Endothelial cell of umbilical vein (primary cell): ENCODE measurements around the gene CNTNAP2. TPM values are rescaled to one million over a fixed set of nuclear protein-coding genes. Genes with fewer than 3 reads are reported as not detected.

Experiments used
- BruUV-seq: library from RNA; stranded (reverse); fragments of 400-500 nt; replicated peaks from 2 replicates; lab custom pipeline; 2021; lab: Mats Ljungman, UMichigan
- CTCF ChIA-PET: fragments of 300-600, 350-600 bp; sonication (Branson Sonifier 250); formaldehyde crosslinking; loops from one replicate; lab custom pipeline; 2021; ENCODE audit warnings: antibody characterized with exemption, inconsistent platforms; lab: Charles Lee
- POLR2A ChIA-PET: fragments of 300-600, 350-600 bp; sonication (Branson Sonifier 250); formaldehyde crosslinking; loops from one replicate; lab custom pipeline; 2021; ENCODE audit warnings: antibody characterized with exemption, inconsistent platforms; lab: Charles Lee
- DNase-seq: peaks from one replicate; pipeline ENCODE4 v3.0.0-alpha.2; 2011; ENCODE audit warnings: low read depth, low spot score
- FAIRE-seq: peaks from 2 replicates; lab custom pipeline; 2011; peaks lifted over from hg19 to GRCh38; lab: Jason Lieb, UNC
- H2AFZ ChIP-seq: 2 replicates; pipeline ENCODE4 v1.6.0; 2012; ENCODE audit warnings: low read depth, low read length, control low read depth, inconsistent platforms
- H3K27ac ChIP-seq: 2 replicates; pipeline ENCODE4 v1.5.1; 2011; ENCODE audit warnings: low read depth, mild to moderate bottlenecking, control low read depth, low read length, moderate library complexity; ENCODE audit not compliant: insufficient read depth
- H3K27me3 ChIP-seq, 2 experiments: 2 replicates each; pipeline versions ENCODE4 v1.6.0 to v1.6.1; 2011; ENCODE audit warnings: low read length in 2 of 2, mixed read lengths in 1 of 2; ENCODE audit not compliant: control insufficient read depth in 2 of 2, insufficient read depth in 2 of 2
- H3K36me3 ChIP-seq, 2 experiments: 2 replicates in 1 of 2; 3 replicates in 1 of 2; pipeline ENCODE4 v1.5.1; 2011; ENCODE audit warnings: low read length in 2 of 2, mild to moderate bottlenecking in 1 of 2, moderate library complexity in 1 of 2; ENCODE audit not compliant: control insufficient read depth in 2 of 2, insufficient read depth in 2 of 2; ENCODE audit errors: extremely low read depth in 1 of 2
- H3K4me1 ChIP-seq: 3 replicates; pipeline ENCODE4 v1.5.1; 2011; ENCODE audit warnings: mild to moderate bottlenecking, low read length; ENCODE audit not compliant: control insufficient read depth, insufficient read depth; ENCODE audit errors: extremely low read depth
- H3K4me2 ChIP-seq: 2 replicates; pipeline ENCODE4 v1.6.1; 2011; ENCODE audit warnings: low read length, control low read depth, mixed read lengths; ENCODE audit not compliant: insufficient read depth
- H3K4me3 ChIP-seq, 3 experiments: fragments of 200-600 bp in 1 of 3; sonication (generic), shearing (Covaris generic) in 1 of 3; replicated peaks in 1 of 3; 2 replicates each; pipeline ENCODE4 v1.5.1; 2011 to 2016; ENCODE audit warnings: control low read depth in 3 of 3, low read length in 3 of 3, mild to moderate bottlenecking in 2 of 3, inconsistent platforms in 1 of 3, low read depth in 1 of 3, moderate library complexity in 1 of 3; ENCODE audit not compliant: insufficient read depth in 1 of 3
- H3K79me2 ChIP-seq: 2 replicates; pipeline ENCODE4 v1.6.0; 2012; ENCODE audit warnings: low read length, inconsistent platforms; ENCODE audit not compliant: control insufficient read depth, insufficient read depth
- H3K9ac ChIP-seq: replicated peaks from 2 replicates; pipeline ENCODE3; 2011; ENCODE audit warnings: low read length, control low read depth; ENCODE audit not compliant: insufficient read depth; ENCODE audit errors: extremely low read depth
- H3K9me1 ChIP-seq: replicated peaks from 3 replicates; pipeline ENCODE4 v1.6.0; 2011; ENCODE audit warnings: mild to moderate bottlenecking, low read length; ENCODE audit not compliant: control insufficient read depth, insufficient read depth; ENCODE audit errors: extremely low read depth
- H3K9me3 ChIP-seq: replicated peaks from 2 replicates; pipeline ENCODE4 v1.5.1; 2012; ENCODE audit warnings: low read length, inconsistent platforms; ENCODE audit not compliant: control insufficient read depth, insufficient read depth
- H4K20me1 ChIP-seq: replicated peaks from 2 replicates; pipeline ENCODE3; 2011; ENCODE audit warnings: mild to moderate bottlenecking, low read length; ENCODE audit not compliant: control insufficient read depth, insufficient read depth; ENCODE audit errors: extremely low read depth
- CTCF ChIP-seq, 2 donors: IDR thresholded peaks; 1 replicate in 1 of 2; 2 replicates in 1 of 2; pipeline ENCODE4 v1.5.1; 2011; ENCODE audit warnings: low read length in 2 of 2, mild to moderate bottlenecking in 2 of 2, moderate library complexity in 2 of 2, control low read depth in 1 of 2, inconsistent platforms in 1 of 2, low read depth in 1 of 2; ENCODE audit not compliant: insufficient read depth in 1 of 2; ENCODE audit errors: extremely low read depth in 1 of 2
- EZH2 ChIP-seq: IDR thresholded peaks from 2 replicates; pipeline ENCODE4 v1.6.1; 2012; ENCODE audit warnings: borderline replicate concordance, low read depth, mild to moderate bottlenecking, moderate library complexity, low read length, inconsistent platforms; ENCODE audit not compliant: severe bottlenecking
- FOS ChIP-seq: IDR thresholded peaks from 2 replicates; pipeline ENCODE4 v1.6.1; 2011; ENCODE audit warnings: mild to moderate bottlenecking, low read length, moderate library complexity, borderline replicate concordance; ENCODE audit not compliant: insufficient read depth
- GATA2 ChIP-seq: IDR thresholded peaks from 2 replicates; pipeline ENCODE4 v1.7.0; 2011; ENCODE audit warnings: low read depth, mild to moderate bottlenecking, moderate library complexity, mixed read lengths, low read length; ENCODE audit not compliant: insufficient read length, insufficient read depth
- JUN ChIP-seq: IDR thresholded peaks from 2 replicates; pipeline ENCODE4 v1.6.1; 2011; ENCODE audit warnings: borderline replicate concordance, low read depth; ENCODE audit not compliant: insufficient read length, insufficient read depth
- MAX ChIP-seq: IDR thresholded peaks from 2 replicates; pipeline ENCODE4 v1.6.1; 2011; ENCODE audit not compliant: insufficient read depth, insufficient read length
- MYC ChIP-seq: IDR thresholded peaks from one replicate; pipeline ENCODE4 v1.6.1; 2011; ENCODE audit warnings: mild to moderate bottlenecking, low read depth, low read length
- POLR2A ChIP-seq: IDR thresholded peaks from 2 replicates; pipeline ENCODE4 v1.6.1; 2012; ENCODE audit warnings: low read depth, mild to moderate bottlenecking, control low read depth, low read length
- POLR2AphosphoS5 ChIP-seq: IDR thresholded peaks from 2 replicates; pipeline ENCODE4 v1.6.1; 2012; ENCODE audit warnings: low read depth, mild to moderate bottlenecking, control low read depth, low read length, moderate library complexity; ENCODE audit not compliant: insufficient read depth
- dilution Hi-C: fragments of 300-500 bp; cut with MboI; formaldehyde crosslinking; loops from one replicate; pipeline ENCODE4 v1.15.0; 2019; ENCODE audit warnings: low sequenced_read_pairs; ENCODE audit not compliant: extremely low pct_ligation_motif_present
- intact Hi-C: fragments of 100-400 bp; cut with micrococcal nuclease; formaldehyde crosslinking; loops from one replicate; pipeline ENCODE4 v1.10.0; 2022
- polyA plus RNA-seq, 4 experiments: library from polyadenylated mRNA; depleted of rRNA in 3 of 4; stranded (reverse) in 3 of 4; unstranded in 1 of 4; fragments of >200 nt; gene quantifications; 2 replicates each; pipeline versions ENCODE4 v1.2.1 to v1.2.3, GENCODE V29; 2011 to 2012; ENCODE audit warnings: missing spikeins in 1 of 4
- total RNA-seq: library from RNA; stranded (reverse); gene quantifications from 2 replicates; pipeline ENCODE4 v1.2.3, GENCODE V29; 2021

CNTNAP2 gene
- total and polyA plus RNA-seq, 2 donors (not counting 3 experiments of a cell fraction or from before 2014, with no cell fraction given) = not detected

- Histone ChIP-seq H4K20me1 (no peaks in the 10 kb centered on the region), H3K9ac (no peak overlapping the region), H3K4me2 (no peak overlapping the region), H3K36me3 (no peaks in the 10 kb centered on the region), H3K9me1 (no peaks in the 10 kb centered on the region), H3K9me3 (no peaks in the 10 kb centered on the region), H3K4me3 (no peak overlapping the region), H3K79me2 (no peaks in the 10 kb centered on the region), H3K27ac (no peak overlapping the region), H3K4me1 (no peaks in the 10 kb centered on the region), H3K27me3 (no peaks in the 10 kb centered on the region), H2AFZ (no peak overlapping the region)
- intact Hi-C loops (no loop called here), dilution Hi-C loops (no loop called here)
- no TSS peak for BruUV-seq
- no peak for FAIRE-seq
- no peak for DNase-seq
- ChIA-PET CTCF (no interaction called here), POLR2A (no interaction called here)
- TF ChIP-seq EZH2 (no peak), POLR2A (no peak), CTCF (IDR thresholded peaks at IDR 0.05; ENCODE audit: extremely low read depth in 1 of 2, insufficient read depth in 1 of 2, low read depth in 1 of 2, low read length in 2 of 2) (no peak), JUN (no peak)
These were observed 759.8 kb downstream of the CNTNAP2 start for GRCh38 chr7:146876411-146876810.

- Histone ChIP-seq H3K9me1 (no peaks in the 10 kb centered on the region), H3K4me3 (no peak overlapping the region), H3K9ac (no peak overlapping the region), H3K4me1 (no peaks in the 10 kb centered on the region), H3K4me2 (no peak overlapping the region), H3K27ac (no peak overlapping the region), H4K20me1 (no peaks in the 10 kb centered on the region), H3K36me3 (no peaks in the 10 kb centered on the region), H3K79me2 (no peaks in the 10 kb centered on the region), H3K27me3 (no peaks in the 10 kb centered on the region), H2AFZ (no peak overlapping the region), H3K9me3 (no peaks in the 10 kb centered on the region)
- DNase-seq (no peak), FAIRE-seq (no peak)
- ChIA-PET CTCF (no interaction called here), POLR2A (no interaction called here)
- no TSS peak for BruUV-seq
- dilution Hi-C loops = no loop called here
- intact Hi-C loops = no loop called here
- no peak for TF ChIP-seq CTCF (IDR thresholded peaks at IDR 0.05; ENCODE audit: extremely low read depth in 1 of 2, insufficient read depth in 1 of 2, low read depth in 1 of 2, low read length in 2 of 2)
- TF ChIP-seq JUN = no peak
- no peak for TF ChIP-seq FOS
- TF ChIP-seq MYC = no peak
- no peak for TF ChIP-seq GATA2
- TF ChIP-seq POLR2AphosphoS5 = no peak
- TF ChIP-seq MAX = no peak
- no peak for TF ChIP-seq EZH2
- TF ChIP-seq POLR2A = no peak
These were observed 762.3 kb downstream of the CNTNAP2 start for GRCh38 chr7:146878901-146879300.
